Left ventricle myocardium inferior (tissue), 1 donor: ENCODE results near the gene AZI2. TPM values are rescaled to one million over a fixed set of nuclear protein-coding genes. Genes with fewer than 3 reads are reported as not detected.

ENCODE experiments used
- DNase-seq: peaks from one replicate; pipeline ENCODE4 v3.0.0-alpha.2; 2020
- H3K27ac ChIP-seq: fragments of 200-600 bp; replicated peaks from 2 replicates; pipeline ENCODE4 v1.8.0; 2021
- H3K27me3 ChIP-seq: fragments of 200-600 bp; 2 replicates; pipeline ENCODE4 v1.8.0; 2021; ENCODE audit warnings: low read depth
- H3K36me3 ChIP-seq: fragments of 200-600 bp; 2 replicates; pipeline ENCODE4 v1.8.0; 2021
- H3K4me1 ChIP-seq: fragments of 200-600 bp; 2 replicates; pipeline ENCODE4 v1.8.0; 2021
- H3K4me3 ChIP-seq: fragments of 200-600 bp; 2 replicates; pipeline ENCODE4 v1.8.0; 2021; ENCODE audit warnings: mild to moderate bottlenecking, moderate library complexity
- H3K9me3 ChIP-seq: fragments of 200-600 bp; replicated peaks from 2 replicates; pipeline ENCODE4 v1.8.0; 2021
- CTCF ChIP-seq: fragments of 200-600 bp; IDR thresholded peaks from 2 replicates; pipeline ENCODE4 v1.8.0; 2021; ENCODE audit warnings: antibody characterized with exemption, mild to moderate bottlenecking, borderline replicate concordance
- intact Hi-C: fragments of 100-400 bp; cut with micrococcal nuclease; formaldehyde crosslinking; loops from one replicate; pipeline ENCODE4 v1.11.0; 2022
- total RNA-seq: library from RNA; stranded (reverse); fragmentation: NEBNext Ultra II Directional; extraction: Animal tissue kit (Norgen Biotek cat#: 25700); gene quantifications from one replicate; pipeline ENCODE4 v1.2.1, GENCODE V29; 2021
- donor health status: DM: no; HTN: yes; CAD: no; lungs with severe emphysema.

The AZI2 gene
- total RNA-seq, 1 donor from 2014 or later: 37.5 TPM

DNA sequence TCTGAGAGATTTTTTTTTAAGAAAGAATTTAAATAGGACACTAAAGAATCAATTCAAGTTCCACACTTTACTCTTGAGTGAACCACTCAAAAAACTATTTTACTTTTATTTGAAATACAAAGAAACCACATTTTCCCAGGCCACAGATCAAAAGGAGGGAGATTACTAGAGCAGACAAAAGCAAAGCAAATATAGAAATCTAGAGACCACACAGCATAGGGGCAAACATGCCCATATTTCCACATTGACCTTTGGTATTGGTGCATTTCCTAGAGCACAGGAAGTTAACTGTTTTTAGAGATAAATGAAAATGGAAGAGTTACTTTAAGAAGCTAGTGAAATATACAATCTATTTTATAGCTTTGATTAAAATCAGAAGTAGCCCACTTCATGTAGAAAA, 27.6 kb downstream of the AZI2 start:
- H3K27ac ChIP-seq: no peak overlapping the region
- intact Hi-C loops: no loop called here

DNA sequence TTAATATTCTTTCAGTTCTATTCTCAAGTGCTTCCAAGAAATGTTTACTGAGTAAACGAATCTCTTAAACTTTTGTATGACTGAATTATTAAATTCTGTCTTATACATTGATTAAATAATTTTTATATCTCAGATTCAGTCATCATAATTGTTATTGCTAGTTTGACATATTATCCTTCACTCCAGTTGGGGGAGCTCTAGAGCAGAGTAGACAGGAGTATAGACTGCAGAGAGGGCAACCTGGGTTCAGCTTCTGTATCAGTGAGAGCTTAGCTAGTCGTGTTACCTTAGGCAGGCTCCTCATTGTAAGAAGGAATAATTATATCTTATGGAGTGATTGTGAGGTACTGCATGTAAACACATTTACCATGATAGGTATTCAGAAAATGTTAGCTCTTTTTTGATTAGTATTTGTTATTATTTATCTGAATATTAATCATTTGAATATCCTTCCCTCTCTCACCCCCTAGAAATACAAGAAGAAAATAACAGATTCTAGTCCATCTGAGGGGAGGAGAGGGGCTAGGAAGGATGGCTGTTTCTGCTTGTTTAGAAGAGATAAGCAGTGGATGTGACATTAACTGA, 31.1 kb downstream of the AZI2 start:
- no peak overlapping the region for H3K4me3 ChIP-seq
- H3K27ac ChIP-seq: no peak overlapping the region
- H3K9me3 ChIP-seq: no peaks in the 10 kb centered on the region
- peaks cover 30% of the 10 kb centered on the region for H3K36me3 ChIP-seq
- no peak for DNase-seq
- intact Hi-C loops: no loop called here
- peak; percentile 62 for TF ChIP-seq CTCF
- H3K4me1 ChIP-seq: no peaks in the 10 kb centered on the region
- no peaks in the 10 kb centered on the region for H3K27me3 ChIP-seq

More for the DNA sequence above, 27.6 kb downstream of the AZI2 start:
- H3K4me3 ChIP-seq: no peak overlapping the region
- H3K4me1 ChIP-seq: no peaks in the 10 kb centered on the region
- no peaks in the 10 kb centered on the region for H3K27me3 ChIP-seq
- H3K36me3 ChIP-seq: peaks cover 61% of the 10 kb centered on the region
- DNase-seq: no peak
- no peaks in the 10 kb centered on the region for H3K9me3 ChIP-seq
- TF ChIP-seq CTCF: no peak

DNA sequence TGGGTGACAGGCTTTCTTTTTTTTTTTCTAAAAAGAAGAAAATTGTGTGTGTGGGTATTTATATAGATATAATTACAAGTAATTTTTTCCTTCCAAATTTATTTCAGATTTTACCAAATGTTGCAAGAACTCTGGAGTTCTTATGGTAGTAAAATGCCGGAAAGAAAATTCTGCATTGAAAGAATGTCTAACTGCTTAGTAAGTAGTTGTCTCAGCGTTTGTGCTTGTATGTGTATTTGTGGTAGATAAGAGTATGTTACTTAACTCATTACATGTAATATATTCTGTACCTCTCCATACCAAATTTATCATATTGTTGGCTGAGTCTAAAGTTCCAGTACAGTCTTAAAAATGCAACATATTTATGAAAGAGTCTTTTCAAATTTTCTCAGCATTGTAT, 32.4 kb downstream of the AZI2 start:
- no peak for TF ChIP-seq CTCF
- H3K27ac ChIP-seq: no peak overlapping the region
- no peaks in the 10 kb centered on the region for H3K9me3 ChIP-seq
- peaks cover 26% of the 10 kb centered on the region for H3K36me3 ChIP-seq
- H3K4me3 ChIP-seq: no peak overlapping the region
- no peaks in the 10 kb centered on the region for H3K4me1 ChIP-seq
- H3K27me3 ChIP-seq: no peaks in the 10 kb centered on the region
- intact Hi-C loops: no loop called here
- DNase-seq: no peak

DNA sequence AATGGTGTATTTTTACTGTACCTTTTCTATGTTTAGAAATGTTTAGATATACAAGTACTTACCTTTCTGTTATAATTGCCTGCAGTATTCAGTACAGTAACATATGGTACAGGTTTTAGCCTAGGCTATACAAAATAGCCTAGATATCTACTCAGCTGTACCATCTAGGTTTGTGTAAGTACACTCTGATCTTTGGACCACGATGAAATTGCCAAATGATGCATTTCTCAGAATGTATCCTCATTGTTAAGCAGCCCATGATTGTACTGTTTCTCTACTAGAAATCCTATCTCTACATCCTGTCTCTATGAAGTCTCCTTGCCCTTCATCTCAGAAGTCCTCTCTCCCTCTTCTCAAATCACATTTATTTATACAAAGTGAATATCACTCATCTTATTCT, 32.9 kb downstream of the AZI2 start:
- H3K4me3 ChIP-seq: no peak overlapping the region
- intact Hi-C loops: no loop called here
- peaks cover 21% of the 10 kb centered on the region for H3K36me3 ChIP-seq
- H3K9me3 ChIP-seq: no peaks in the 10 kb centered on the region
- DNase-seq: no peak
- no peak for TF ChIP-seq CTCF
- H3K4me1 ChIP-seq: no peaks in the 10 kb centered on the region
- H3K27ac ChIP-seq: no peak overlapping the region
- no peaks in the 10 kb centered on the region for H3K27me3 ChIP-seq

DNA sequence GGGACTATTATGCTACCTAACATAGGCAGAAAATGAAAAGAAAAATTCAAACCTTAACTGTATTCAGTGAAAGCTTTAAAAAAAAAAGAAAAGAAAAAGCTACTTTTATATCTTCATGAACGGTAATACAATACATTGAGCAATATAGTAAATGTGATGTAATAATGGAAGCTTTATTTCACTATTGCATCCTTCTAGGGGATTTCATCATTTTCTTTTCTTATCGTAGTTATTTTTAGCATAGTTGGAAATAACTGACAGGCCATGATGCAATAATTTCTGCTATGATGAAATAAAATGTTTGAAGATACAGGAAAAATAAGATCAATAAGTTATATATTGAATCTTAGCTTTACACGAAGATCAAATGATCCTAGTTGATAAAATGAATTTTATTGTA, 40.4 kb downstream of the AZI2 start:
- no peak for TF ChIP-seq CTCF
- intact Hi-C loops: no loop called here
- Histone ChIP-seq H3K4me3 (no peak overlapping the region), H3K4me1 (no peaks in the 10 kb centered on the region), H3K9me3 (no peaks in the 10 kb centered on the region), H3K27me3 (no peaks in the 10 kb centered on the region), H3K36me3 (no peaks in the 10 kb centered on the region), H3K27ac (no peak overlapping the region)
- no peak for DNase-seq

DNA sequence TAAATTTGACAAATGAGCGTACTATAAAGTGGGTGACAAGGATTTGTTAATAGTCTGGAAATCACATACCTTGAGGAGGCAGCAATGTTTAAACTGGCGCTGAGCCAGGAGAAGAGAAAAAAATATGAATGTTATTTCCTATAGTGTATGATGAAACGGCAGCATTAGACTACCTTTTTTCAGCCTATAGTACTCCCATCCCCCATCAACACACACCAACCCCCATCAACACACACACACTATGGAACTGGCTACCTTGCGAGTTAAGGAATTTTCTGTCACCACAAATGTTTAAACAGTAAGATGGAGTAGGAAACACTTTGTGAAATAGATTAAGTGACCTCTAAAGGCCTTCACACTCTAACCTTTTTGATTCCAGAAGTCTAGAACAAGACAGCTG, 46.9 kb downstream of the AZI2 start:
- no peak overlapping the region for H3K27ac ChIP-seq
- intact Hi-C loops: no loop called here
- no peak for TF ChIP-seq CTCF
- H3K4me1 ChIP-seq: no peaks in the 10 kb centered on the region
- no peaks in the 10 kb centered on the region for H3K9me3 ChIP-seq
- no peak overlapping the region for H3K4me3 ChIP-seq
- peaks cover 4% of the 10 kb centered on the region for H3K36me3 ChIP-seq
- no peak for DNase-seq
- no peaks in the 10 kb centered on the region for H3K27me3 ChIP-seq
